HuH-7.5 (cell line): ENCODE measurements around the gene FOXP1.

Experiments used
- DNase-seq: peaks from one replicate; pipeline ENCODE4 v3.0.0; 2011; ENCODE audit warnings: low spot score

The FOXP1 gene

DNA sequence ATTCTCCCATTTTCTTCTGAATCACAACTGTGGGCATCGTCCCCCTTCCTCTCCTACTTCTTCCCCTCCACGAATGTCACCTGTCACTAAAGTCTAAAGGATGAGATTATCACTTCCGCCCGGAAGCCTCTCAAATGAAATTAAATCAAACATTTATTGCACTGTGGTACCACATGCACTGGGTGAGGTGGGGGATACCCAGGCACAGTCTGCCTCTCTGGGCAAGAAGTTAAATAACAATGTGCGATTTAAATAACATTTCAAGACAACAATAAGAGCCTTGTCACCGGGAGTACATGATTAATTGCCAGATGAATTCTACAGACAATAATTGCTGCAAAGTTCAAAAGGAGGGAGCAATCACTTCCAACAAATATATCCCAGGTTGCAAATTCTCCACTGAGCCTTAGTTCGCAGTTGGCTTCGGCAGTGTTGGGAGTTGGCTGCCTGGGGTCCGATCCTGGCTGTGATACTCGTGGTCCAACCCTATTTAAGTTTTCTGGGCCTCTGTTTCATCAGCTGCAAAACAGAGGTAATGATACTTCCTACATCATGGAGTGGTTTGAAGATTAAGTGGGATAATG, 77.7 kb downstream of the FOXP1 start:
- no peak for DNase-seq

DNA sequence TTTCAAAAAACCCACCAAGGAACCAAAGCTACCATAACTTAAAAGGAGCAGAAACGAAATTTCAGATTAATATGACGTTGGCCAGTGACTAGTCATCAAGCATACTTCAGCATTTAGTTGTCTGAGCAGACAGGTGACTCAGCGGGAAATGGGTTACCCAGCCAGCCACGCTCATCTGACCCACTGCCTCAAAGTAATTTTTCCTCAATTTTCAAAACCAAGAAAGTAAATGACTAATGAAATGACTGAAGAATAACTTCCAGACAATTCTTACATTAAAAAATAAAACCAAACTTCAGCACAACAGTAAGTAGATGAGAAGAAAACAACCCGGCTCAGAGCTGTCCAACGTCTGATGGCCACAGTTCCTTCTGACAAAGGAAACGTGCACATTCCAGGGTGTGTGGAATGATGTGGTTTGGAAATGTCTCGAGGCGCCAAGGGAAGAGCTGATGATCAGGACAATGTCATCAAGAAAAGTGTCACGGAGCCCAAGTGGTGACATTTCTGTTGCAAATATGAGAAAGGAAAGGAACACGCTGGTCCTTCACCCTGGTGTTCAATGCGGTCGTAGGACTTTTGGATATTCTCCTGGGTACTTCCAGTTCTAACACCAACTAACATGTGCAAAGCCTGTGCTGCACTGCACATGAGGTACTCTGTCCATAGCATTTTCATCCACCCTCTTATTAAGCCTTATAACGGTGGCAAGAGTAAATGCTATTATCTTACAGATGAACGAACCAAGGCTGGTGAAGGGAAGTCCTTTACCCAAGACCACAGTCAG, 79.1 kb downstream of the FOXP1 start:
- no peak for DNase-seq

DNA sequence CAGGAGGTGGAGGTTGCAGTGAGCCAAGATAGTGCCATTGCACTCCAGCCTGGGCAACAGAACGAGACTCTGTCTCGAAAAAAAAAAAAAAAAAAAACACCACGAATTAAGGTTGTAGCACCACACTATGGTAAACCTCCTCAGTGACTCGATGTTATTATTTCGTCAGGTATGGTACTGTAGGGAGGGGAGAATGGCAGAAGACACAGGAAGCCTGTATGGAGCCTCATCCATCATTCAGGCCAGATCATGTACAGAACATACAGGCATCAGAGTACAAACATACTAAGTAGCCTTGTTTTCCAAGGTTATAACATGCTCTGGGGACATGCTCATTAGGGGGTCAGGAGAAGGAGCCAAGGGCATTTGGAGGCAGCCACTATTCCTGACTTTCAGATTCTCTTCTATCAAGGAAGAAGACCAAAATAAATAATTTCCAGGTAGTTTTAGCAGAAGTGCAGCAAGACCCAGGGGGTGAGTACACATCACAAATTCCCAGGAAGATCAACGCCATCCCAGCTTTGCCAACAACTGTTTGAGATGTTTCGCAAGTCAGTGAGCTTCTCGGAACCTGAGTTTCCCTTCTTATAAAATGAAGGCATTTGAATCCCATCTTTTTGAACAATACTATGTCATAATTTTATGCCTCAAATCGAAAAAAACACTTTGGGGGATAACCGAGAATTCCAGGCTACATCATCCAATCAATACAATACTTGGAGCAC, 79.8 kb downstream of the FOXP1 start:
- DNase-seq, result no peak

DNA sequence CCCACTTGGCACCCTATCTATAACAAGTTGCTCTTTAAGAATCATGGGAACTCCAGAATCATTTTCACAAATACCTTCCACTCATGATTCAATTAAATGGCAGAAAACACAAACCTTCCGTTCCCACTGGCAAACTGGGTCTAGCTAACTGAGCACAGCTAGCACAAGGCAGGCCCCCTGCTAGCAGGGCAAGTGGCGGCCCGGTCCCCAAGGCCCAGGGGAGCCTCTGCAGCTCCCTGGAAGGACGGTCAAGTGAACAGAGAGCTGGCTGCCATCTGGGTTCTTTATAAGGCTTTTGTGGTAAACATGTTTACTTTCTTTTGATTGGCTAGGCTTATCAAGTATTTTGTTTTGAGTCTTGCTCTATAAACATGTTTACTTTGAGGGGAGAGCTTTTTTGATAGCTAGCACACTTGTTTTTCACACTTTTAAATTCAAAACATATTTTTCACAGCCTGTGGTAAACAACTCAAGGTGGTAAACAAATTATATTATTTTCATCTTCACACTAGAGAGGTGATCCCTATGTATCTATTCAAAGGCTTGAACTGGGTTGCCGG, 81.4 kb downstream of the FOXP1 start:
- no peak for DNase-seq

DNA sequence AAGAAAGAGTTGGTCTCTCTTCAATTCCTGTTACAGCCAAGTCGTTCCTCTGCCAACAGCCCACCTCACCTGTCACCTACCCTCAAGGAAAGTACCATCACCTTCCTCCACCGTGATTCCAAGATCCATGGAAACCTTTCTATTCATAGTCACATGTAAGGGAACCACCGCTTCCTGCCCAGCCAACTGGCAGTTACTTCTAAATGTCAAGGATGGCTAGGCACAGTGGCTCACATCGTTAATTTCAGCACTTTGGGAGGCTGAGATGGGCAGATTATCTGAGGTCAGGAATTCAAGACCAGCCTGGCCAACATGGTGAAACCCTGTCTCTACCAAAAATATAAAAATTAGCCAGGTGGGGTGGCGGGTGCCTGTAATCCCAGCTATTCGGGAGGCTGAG, 82.8 kb downstream of the FOXP1 start:
- no peak for DNase-seq

DNA sequence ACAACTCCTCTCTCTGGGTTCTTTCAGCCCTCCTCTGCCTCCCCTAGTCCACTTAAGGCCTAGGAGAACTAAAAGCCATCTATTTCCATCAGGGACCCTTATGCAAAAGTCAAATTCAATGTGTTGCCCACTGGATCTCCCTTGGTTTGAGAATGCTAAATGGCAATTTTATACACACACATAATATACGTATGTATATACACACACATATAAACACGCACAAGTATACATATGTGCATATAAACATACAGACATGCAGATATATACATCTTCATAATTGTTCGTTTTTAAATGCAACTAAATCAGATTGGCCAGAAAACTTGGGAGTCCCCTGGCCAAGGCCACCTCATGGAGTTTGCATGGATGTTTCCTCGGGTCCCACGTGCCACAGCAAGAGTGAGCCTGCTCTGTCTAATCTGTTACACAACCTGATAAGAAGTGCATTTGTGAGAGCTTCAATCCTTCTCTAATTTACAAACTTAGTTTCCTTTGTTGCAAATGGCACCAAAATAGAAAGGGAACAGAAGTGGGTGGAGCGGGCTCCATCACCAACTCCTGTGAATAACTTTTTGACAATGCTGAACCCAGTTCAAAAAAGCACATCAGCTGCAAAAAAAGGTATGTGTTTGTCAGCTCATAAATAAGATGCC, 84.2 kb downstream of the FOXP1 start:
- no peak for DNase-seq

GRCh38 chr3:71498543-71498942, 85.0 kb downstream of the FOXP1 start:
- no peak for DNase-seq

DNA sequence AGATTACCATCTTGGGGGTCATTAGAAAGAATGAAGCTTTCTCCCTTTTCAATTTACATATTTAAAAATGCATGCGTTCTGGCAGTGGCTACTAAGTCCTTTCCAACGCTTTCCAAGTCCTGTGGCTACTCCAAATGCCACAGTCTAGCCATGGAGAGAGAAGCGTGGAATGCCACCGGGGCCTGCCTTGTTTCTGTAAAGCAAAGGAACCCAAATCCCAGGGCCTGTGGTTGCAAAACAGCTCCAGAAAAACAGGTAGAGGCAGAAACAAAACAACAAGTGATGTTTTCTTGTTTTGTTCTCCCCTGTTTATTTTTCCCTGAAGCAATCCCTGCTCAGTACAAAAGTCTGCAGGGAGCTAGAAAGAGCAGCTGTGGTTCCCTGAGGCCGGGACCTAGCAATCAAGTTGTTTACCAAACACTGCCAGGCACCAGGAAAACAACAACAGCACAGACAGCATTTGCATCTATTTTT, 85.5 kb downstream of the FOXP1 start:
- DNase-seq, result no peak

DNA sequence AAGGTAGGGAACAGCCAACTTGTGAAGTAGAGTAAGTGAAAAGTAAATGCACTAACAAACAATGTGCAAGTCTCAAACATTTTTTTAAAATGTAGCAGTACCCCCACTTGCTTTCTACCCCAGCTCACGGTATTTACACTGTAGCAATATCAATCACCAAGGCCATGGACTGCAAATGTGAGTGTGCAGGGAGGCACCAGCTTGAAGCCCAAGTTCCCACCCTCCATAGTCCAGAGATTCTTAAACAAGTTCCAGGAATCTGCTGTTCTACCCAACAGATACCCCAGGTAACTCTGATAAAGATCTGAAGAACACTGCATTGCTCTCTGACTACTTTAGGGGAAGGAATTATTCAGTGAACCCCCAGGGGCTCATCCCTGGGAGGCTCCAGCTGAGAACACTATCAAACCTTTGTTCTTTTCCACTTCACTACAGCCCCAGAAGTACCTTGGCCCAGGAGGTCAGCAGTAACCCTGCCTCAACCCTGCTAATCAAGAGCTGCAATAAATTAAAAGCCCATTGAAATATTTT, 86.1 kb downstream of the FOXP1 start:
- DNase-seq, result no peak

GRCh38 chr3:71495708-71496472, 87.6 kb downstream of the FOXP1 start:
- no peak for DNase-seq

- DNase-seq, result no peak
Observed at GRCh38 chr3:71494212-71494611, 89.3 kb downstream of the FOXP1 start.

DNA sequence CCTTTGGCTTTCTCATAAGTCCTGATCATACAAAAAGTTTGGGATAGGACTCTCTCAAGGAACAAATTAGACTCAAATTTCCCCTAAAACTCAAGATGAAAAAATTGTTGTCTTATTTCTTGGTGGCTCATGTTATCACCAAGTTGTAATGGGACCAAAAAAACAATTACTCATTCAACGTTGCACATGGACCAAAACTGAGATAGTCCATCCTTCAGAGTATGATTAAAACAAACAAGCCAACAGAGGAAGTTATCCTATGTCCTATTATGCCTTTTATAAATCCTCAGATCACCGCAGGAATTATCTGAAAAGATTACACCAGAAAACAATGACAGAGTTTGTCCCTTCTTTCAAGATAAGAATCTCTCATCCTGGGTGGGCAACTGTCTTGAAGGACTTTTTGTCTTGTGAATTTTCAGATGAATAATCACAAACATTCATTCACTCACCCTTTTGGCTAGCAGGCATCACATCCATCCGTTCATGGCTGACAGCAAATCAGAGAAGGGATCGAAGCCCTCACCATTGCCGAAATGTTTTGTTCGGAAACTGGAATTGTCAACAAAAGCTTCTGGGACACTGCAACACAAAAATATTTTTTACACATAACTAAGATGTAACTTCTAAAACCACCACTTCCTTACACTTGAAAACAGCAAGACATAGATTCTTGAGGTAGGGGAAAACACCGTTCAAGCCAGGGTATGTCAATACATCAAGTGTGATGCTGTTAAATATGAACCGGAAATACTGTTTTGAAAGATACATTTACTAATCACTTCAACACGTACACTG, 90.4 kb downstream of the FOXP1 start:
- no peak for DNase-seq

DNA sequence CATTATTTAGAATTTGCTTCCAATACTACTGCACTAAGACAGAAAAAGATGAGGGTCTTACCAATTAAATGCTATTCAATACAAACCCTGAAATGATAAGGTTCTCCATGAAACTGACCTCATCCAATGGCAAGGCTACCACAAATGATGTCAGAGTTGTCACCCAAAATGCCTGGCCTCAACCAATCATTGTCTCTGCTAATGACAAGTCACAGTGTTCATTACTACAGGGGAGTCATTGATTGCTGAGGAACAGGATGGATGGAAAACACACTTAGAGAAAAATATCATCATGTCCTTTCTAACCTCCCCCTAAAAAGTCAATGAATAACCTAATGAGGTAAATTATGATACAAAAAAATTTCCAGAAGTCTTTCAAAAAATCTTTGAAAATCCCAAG, 91.0 kb downstream of the FOXP1 start:
- DNase-seq, result no peak

- no peak for DNase-seq
Observed at GRCh38 chr3:71491154-71491752, 92.3 kb downstream of the FOXP1 start.

GRCh38 chr3:71490692-71491091, 92.8 kb downstream of the FOXP1 start:
- no peak for DNase-seq

DNA sequence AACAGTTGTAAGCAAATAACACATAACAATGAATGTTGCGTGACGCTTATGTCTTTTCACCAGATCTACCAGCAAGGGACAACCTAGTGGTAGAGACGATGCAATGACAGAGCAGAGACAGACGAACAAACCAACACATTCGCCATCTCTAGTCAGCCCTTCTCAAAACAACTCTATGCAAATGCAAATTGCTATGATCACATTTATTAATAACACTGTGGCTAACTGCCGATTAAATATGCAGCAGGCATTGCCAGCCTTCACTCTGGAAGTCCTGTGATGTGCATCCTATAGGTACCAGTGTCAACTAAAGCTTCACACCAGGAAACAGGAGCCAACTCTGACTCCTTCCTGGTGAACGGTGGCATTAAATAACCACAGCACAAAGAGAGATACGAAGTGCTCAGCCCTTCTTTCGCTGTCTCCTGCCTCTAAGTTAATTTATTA, 94.2 kb downstream of the FOXP1 start:
- no peak for DNase-seq

GRCh38 chr3:71488882-71489281, 94.6 kb downstream of the FOXP1 start:
- no peak for DNase-seq

DNA sequence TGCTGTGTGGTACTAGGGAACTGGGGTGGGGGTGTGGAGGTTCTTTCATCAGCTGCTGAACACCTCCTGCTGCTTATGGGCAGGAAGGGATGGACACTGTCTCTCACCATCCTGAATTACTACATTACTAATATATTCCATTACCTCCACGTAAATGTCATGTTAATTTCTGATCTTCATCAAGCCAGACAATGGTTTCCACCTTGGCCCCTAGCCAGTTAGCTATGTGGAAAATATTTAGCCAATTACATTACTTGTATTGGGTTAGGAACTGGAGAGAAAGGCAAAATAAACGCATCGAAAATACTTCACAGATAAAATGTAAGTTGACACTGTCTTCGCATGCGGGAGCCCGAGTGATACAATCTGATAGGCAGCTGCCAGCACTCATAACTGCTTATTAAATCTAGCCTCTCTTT, 95.1 kb downstream of the FOXP1 start:
- DNase-seq, result no peak

DNA sequence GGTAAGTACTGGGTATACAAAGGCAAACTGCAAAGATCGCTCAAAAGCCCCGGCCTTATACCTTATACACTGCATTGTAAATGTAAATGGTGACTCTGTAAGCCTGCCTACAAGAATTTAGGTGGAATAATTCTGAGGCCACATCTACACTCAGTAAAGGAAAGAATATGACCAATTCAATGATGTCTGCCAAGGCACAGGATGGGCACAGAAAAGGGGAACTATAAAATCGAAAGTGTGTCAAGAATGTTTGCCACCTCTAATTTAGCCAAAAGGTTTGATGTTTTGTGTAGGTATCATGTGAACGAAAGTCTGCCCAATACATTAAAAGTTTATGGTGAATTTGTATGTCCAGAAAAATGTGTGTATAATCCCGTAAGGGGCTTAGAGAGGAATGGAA, 96.1 kb downstream of the FOXP1 start:
- no peak for DNase-seq

DNA sequence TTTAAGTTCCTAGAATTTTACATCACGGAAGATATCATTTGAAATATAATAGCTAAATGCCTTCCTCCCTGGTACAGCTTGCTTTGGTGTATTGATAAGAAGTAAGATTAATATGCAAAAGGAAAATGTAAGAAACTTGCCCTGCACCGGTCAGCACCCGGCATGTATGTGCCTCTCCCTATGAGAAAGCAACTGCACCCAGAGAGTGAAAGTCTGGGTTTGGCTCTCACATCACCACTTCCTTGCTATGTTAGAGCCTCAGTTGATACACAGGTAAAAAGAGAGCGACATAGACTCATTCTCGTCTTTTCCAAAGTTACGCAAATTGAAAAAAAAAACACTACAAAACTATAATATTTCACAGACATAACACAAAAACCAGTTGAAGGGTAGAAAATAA, 96.7 kb downstream of the FOXP1 start:
- DNase-seq, result no peak
